ENCODE results near the gene CA9. TPM values are rescaled to one million over a fixed set of nuclear protein-coding genes. Genes with fewer than 3 reads are reported as not detected.

The CA9 gene
- total RNA-seq, 1 experiment from 2014 or later = 8.5 TPM

DNA sequence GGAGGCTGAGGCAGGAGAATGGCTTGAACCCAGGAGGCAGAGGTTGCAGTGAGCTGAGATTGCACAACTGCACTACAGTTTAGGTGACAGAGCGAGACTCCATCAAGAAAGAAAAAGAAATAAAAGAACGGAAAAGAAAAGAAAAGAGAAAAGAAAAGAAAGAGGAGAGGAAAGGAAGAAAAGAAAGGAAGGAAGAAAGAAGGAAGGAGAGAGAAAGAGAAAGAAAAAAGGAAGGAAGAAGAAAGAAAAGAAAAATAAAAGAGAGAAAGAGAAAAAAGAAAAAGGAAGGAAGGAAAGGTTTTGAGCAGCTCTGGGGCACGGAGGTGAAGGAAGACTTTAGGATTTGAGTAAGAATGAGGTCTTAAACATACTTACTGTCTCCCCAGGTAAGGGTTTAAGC, 39.9 kb downstream of the CA9 start:
- BruUV-seq (replicated peaks) = no TSS peak
- Histone ChIP-seq H3K27me3 (ENCODE audit: insufficient read depth, low read length) (no peaks in the 10 kb centered on the region), H3K9me3 (ENCODE audit: control insufficient read depth in 1 of 2, insufficient read depth in 1 of 2, low read depth in 1 of 2, low read length in 2 of 2) (no peaks in the 10 kb centered on the region), H3K9ac (ENCODE audit: low read length) (no peak overlapping the region), H3K4me2 (ENCODE audit: low read length) (no peak overlapping the region), H3K4me1 (ENCODE audit: control insufficient read depth in 1 of 2, insufficient read depth in 2 of 2, low read length in 2 of 2) (no peaks in the 10 kb centered on the region), H2AFZ (ENCODE audit: low read depth, low read length, poor library complexity, severe bottlenecking) (no peak overlapping the region), H3K79me2 (ENCODE audit: insufficient read depth, low read length) (no peaks in the 10 kb centered on the region), H3K36me3 (ENCODE audit: control insufficient read depth in 1 of 2, insufficient read depth in 2 of 2, low read length in 2 of 2) (peaks cover 62 to 65% of the 10 kb centered on the region in 2 experiments), H4K20me1 (ENCODE audit: insufficient read depth) (no peaks in the 10 kb centered on the region), H3K4me3 (replicated peaks in 1 of 2; ENCODE audit: low read depth in 1 of 2, low read length in 2 of 2) (no peak overlapping the region), H3K27ac (ENCODE audit: low read depth, low read length) (no peak overlapping the region), H3K9me2 (ENCODE audit: insufficient read depth) (no peaks in the 10 kb centered on the region)
- ChIA-PET POLR2A (no interaction called here), RAD21 (ENCODE audit: low non-redundant PET in 1 of 2, low total read pairs in 2 of 2, uncharacterized antibody in 2 of 2, unreplicated experiment in 2 of 2) (no interaction called here), CTCF (no interaction called here)
- no peak for TF ChIP-seq MAX (IDR thresholded peaks at IDR 0.05)
- no peak for TF ChIP-seq JUND (IDR thresholded peaks at IDR 0.05)
- TF ChIP-seq EZH2 (IDR thresholded peaks at IDR 0.05) = no peak
- TF ChIP-seq CEBPB (IDR thresholded peaks at IDR 0.05; ENCODE audit: low read depth) = no peak
- intact Hi-C loops (cut with micrococcal nuclease) = no loop called here
- DNase-seq (ENCODE audit: low read depth, low spot score) = no peak
- ATAC-seq = no peak

GRCh38 chr9:35714123-35714522, 40.4 kb downstream of the CA9 start:
- no peak for DNase-seq (ENCODE audit: low read depth, low spot score)
- Histone ChIP-seq H3K4me3 (replicated peaks in 1 of 2; ENCODE audit: low read depth in 1 of 2, low read length in 2 of 2) (no peak overlapping the region), H3K4me1 (ENCODE audit: control insufficient read depth in 1 of 2, insufficient read depth in 2 of 2, low read length in 2 of 2) (no peaks in the 10 kb centered on the region), H2AFZ (ENCODE audit: low read depth, low read length, poor library complexity, severe bottlenecking) (no peak overlapping the region), H3K79me2 (ENCODE audit: insufficient read depth, low read length) (no peaks in the 10 kb centered on the region), H3K4me2 (ENCODE audit: low read length) (no peak overlapping the region), H4K20me1 (ENCODE audit: insufficient read depth) (no peaks in the 10 kb centered on the region), H3K9me3 (ENCODE audit: control insufficient read depth in 1 of 2, insufficient read depth in 1 of 2, low read depth in 1 of 2, low read length in 2 of 2) (no peaks in the 10 kb centered on the region), H3K36me3 (ENCODE audit: control insufficient read depth in 1 of 2, insufficient read depth in 2 of 2, low read length in 2 of 2) (peaks cover 67% of the 10 kb centered on the region in 2 experiments), H3K9me2 (ENCODE audit: insufficient read depth) (no peaks in the 10 kb centered on the region), H3K9ac (ENCODE audit: low read length) (no peak overlapping the region), H3K27me3 (ENCODE audit: insufficient read depth, low read length) (no peaks in the 10 kb centered on the region), H3K27ac (ENCODE audit: low read depth, low read length) (no peak overlapping the region)
- ChIA-PET RAD21 (ENCODE audit: low non-redundant PET in 1 of 2, low total read pairs in 2 of 2, uncharacterized antibody in 2 of 2, unreplicated experiment in 2 of 2) (no interaction called here), CTCF (no interaction called here), POLR2A (no interaction called here)
- BruUV-seq (replicated peaks) = no TSS peak
- TF ChIP-seq RAD21 (IDR thresholded peaks at IDR 0.05; ENCODE audit: low read depth) (no peak), ZFX (IDR thresholded peaks at IDR 0.05) (no peak)
- ATAC-seq = no peak
- intact Hi-C loops (cut with micrococcal nuclease) = no loop called here

Measured in HCT116 (cell line).